ENCODE data around the gene JAM2. TPM values are rescaled to one million over a fixed set of nuclear protein-coding genes. Genes with fewer than 3 reads are reported as not detected.
"Not testable (repeated sequence)": the region's sequence is repeated elsewhere in the genome, so short reads cannot be mapped to it uniquely, and the experiment has no call there.

JAM2 gene
- total RNA-seq, 1 experiment from 2014 or later: 0.25 TPM

DNA sequence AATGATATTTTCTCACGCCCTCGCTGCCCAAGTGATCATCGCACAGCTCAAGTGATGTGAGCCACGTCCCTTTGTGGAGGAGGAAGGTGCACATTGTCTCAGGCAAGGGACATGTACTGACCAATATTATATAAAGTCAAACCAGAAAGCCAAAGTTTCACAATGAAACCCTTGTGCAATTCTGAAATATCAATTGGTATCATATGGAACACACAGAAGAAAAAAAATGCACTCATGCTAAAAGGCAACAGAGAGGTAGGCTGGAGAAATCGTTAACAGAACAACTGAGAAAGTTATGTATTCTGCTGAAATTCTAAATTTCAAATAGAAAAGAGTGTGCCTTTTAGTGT lies 1.9 kb downstream of the JAM2 start:
- DNase-seq (ENCODE audit: extremely low read depth, low read depth): no peak

DNA sequence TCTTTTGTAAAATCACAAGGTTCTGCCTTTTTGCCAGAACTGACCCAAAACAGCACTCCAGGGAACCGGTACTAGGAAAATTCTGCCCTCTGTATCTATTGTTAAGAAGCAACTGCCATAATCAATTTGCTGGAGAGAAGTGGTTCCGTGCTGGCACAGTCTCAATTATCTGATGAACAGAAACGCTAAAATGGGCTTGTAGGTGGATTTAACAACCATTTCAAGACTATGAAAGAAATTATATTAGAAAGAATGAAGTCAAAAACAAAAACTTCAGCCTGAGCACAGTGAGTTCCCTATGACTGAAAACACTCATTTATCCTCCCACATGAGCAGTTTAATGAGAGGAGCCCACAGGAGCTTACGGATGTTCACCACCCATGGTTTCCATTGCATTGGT lies 4.4 kb downstream of the JAM2 start:
- no peak for DNase-seq (ENCODE audit: extremely low read depth, low read depth)

DNA sequence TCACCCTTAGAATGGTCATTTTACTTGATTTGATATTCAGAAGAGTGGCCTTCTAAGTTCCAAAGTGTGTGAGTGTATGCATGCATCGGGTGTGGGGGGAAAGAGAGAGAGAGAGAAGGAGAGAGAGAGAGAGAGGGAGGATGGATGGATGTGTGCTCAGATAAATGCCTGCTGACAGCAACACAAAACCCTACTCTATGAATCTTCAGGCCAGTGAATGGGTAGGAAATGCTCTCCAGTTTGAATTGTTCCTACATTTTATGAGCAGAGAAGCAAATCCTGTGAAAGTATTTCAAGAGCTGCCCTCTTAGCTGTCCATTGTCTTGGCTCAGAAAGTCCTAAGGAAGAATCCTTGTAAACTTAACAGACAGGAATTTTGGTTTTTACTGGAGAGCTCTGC lies 7.4 kb downstream of the JAM2 start:
- no peak for DNase-seq (ENCODE audit: extremely low read depth, low read depth)

DNA sequence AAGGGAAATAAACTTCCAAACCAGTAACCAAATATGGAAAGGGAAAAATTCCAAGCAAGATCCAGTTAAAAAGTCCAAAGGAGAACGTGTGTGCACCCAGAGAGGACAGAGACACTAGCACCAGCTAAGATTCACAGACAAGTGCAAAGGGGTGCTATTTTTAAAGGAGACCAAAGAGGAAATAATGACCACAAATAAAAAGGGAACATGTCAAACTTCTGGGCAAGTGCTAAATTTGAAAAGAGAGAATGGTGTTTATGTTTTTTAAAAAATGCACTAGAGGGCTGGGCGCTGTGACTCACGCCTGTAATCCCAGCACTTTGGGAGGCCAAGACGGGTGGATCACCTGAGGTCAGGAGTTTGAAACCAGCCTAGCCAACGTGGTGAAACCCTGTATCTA lies 8.6 kb downstream of the JAM2 start:
- no peak for DNase-seq (ENCODE audit: extremely low read depth, low read depth)

DNA sequence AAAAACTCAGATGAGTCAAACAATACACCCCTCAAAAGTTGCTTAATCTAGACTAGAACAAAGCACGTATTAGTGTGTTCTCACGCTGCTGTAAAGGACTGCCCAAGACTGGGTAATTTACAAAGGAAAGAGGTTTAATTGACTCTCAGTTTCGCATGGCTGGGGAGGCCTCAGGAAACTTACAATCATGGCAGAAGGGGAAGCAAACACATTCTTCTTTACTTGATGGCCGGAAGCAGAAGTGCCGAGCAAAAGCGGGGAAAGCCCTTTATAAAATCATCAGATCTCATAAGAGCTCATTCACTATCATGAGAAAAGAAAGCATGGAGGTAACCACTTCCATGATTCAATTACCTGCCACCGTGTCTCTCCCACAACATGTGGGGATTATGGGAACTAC lies 10.1 kb downstream of the JAM2 start:
- DNase-seq (ENCODE audit: extremely low read depth, low read depth): no peak

DNA sequence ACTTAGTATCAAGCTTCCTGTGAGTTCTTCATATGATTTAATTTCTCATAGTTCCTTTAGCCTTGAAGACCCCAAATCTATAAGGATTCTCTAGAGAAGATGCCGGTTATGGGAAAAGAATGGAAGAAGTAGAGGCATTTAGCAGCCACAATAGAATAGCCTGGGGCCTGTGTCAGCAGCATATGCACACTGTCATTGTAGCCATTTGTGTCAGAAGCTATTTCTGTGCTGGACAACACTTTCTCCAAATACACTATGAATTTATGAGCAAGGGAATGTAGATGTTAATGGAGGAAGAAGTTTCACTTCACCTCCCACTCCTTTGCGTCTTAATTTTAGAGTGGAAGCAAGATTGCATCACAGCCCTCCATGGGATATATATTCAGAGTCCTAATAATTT lies 17.4 kb downstream of the JAM2 start:
- DNase-seq (ENCODE audit: extremely low read depth, low read depth): no peak

DNA sequence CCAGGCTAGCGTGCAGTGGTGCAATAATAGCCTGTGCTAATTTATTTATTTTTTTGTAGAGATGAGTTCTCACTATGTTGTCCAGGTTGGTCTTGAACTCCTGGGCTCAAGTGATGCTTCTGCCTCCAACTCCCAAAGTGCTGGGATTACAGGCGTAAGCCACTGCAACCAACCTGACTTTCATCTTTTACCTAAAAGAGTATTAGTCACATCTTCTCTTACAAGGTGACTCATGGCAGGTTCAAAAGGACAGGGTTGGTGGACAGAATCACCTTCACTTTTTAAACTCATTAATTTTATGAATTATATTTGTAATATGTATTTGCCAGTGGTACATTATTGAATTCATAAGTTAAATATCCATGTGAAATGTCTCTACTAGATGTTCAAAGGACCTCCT lies 18.1 kb downstream of the JAM2 start:
- no peak for DNase-seq (ENCODE audit: extremely low read depth, low read depth)

DNA sequence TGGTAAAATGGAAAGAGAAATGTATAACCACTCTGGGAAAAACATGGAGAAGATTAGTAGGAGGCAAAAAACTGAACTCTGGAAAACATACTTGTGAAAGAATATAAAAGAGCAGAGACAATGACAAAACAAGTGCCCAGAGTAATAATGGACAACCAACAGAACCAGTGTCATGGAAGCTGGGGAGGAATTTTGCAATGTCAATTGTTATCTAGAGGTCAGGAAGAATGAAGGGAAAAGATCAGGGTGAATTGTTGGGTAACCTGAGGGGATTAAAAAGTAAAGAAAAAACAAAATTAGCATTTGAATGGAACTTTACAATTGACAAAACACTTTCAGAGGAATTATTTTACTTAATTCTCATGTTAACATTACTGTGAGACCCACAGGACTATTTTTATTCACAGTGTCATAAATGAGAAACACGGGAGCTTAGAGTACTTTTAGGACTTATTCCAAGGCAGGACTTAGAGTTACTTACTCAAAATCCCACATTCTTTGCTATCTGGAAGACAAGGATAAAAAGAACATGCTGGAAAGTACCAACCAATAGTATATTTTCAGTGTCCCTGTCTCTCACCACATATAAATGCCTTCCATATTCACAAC lies 19.5 kb downstream of the JAM2 start:
- no peak for DNase-seq (ENCODE audit: extremely low read depth, low read depth)

DNA sequence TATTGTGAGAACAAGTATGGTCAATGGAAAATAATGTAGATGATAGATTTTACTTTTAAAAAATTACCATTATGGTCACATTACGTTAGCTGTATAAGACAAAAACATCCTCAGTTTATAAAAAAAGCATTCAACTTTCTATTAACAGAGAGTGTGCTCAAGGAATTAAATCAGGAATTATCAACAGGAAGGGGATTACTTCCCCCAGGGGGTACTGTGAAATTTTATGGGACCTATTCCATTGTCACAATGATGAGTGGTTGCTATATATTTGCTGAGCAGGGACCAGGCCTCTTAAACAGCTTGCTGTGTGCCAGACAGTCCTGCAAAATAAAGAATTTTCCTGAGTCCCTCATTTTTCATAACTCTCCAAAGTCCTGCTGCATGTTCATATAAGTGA lies 21.2 kb downstream of the JAM2 start:
- no peak for DNase-seq (ENCODE audit: extremely low read depth, low read depth)

DNA sequence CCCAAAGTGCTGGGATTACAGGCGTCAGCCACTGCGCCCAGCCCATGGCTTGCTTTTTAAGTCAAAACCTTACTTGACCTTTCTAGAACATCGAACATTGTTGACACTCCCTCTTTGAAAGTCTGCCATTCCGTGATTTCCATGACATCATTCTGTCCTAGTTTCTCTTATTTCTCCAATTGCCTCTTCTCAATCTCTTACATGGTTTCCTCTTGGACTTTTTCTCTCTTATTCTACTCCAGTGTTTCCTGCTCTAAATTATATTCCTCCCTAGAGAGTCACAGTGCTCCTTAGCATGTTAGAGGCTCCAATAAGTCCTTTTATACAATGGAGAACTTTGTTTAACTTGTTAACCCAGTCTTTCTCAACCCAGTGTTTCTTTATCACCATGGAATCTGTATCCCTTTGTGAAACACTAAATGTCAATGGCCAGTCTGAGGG lies 25.5 kb downstream of the JAM2 start:
- DNase-seq (ENCODE audit: extremely low read depth, low read depth): no peak

DNA sequence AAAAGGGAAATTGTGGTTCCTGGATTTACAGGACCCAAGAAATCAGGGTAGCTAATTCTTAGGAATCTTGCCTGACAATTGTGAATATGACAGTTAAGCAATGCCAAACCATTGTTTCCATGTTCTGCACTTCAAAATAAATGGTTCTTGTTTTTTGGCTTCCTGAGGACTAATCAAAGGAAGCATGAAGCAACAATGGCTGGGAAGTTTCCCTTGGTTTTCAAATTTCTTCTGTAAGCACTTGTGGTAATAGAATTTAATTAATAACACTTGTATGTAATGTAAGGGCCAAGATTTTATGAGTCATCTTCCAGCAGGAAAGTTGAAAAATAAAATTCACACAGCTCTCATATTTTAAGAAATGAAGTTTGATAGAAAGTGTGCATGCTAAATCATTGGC lies 31.7 kb downstream of the JAM2 start:
- DNase-seq (ENCODE audit: extremely low read depth, low read depth): no peak

DNA sequence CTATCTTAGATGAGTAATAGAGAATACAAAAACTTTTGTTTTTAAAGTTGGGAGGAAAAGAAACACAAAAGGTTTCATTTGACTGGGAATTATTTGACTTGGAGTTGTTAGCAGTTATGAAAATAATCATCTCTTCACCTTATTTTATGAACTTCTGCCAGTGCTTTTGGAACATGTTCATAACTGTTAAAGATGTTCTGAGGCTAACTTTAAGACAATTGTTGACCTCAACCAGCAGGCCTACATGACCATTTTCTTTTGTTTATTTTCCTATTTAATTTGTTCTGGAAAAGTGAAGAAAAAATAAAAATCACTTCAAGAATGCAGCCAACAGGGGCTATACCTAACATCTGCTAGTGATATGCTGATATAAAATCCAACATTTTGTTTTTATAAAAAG lies 37.4 kb downstream of the JAM2 start:
- DNase-seq (ENCODE audit: extremely low read depth, low read depth): no peak

DNA sequence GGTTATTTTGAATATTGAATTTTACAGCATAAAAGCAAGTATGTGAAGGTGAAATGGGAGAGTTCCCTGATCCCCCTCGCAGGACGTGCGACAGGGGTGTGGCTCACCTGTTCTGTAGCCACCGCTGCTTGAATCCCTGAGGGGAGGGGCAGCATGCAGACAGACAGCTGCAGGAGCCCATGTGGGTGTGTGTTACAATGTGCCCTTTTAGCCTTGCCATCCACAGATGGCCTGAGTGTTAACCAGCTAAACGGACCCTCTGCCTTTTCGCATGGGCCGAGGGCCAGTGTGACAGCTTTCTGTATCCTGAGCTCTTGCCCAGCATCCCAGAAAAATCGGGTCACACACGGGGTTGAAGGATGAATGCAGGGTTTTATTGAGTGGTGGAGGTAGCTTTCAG lies 43.3 kb downstream of the JAM2 start:
- DNase-seq (ENCODE audit: extremely low read depth, low read depth): no peak

DNA sequence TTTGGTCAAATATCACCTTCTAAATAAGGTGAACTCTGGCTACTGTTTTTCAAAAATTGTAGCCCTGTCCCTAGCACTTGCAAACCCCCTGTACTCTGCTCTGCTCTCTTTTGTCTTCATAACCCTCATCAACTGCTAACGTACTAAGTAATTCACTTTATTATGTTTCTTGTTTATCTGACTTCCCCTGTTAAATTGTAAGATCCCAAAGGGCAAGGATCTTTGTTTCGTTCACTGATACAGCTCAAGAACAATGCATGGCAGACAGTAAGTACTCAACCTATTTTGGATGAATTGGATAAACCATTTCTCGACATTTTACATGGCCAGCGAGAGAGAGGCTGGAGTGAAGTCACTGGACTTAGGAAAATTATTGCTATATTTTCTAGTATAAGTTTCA lies 48.7 kb downstream of the JAM2 start:
- no peak for DNase-seq (ENCODE audit: extremely low read depth, low read depth)

DNA sequence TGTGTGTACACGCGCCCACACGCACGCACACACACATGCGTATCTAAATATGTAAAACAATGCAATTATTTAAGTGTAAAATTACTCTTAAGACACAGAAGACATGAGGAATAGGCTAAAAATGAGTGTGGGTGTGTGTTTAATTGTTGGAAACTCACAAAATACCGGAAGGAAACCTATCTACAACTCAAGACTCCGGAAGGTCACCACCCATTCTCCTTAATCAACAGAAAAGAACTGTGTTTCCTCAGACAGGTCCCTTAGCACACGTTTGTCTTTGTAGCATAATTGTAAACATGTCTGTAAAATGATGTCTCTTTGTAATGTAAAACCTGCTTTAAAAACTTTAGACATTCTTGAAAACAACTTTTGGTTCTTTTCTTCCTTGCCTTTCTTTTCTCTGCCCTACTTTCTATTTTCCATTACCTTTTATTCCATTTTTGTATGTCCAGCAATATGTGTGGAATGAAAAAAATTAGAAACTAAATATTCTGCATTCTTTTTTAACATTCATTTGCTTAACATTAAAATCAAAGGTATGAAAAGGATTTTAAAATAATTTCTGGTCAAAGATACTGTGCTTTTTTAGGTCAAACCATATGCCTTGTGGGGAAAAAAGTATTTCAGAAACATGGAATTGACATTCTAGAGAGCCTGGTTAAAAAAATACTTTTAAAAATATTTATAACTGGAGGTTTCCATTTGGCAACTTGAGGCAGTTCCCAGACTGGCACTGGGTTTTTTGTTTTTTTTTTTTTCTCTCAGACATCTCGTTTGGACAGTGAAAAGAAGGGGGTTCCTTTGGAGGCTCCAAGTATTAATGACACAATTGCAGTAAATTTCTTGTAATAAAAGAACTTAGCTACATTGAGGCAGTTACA lies 49.5 kb downstream of the JAM2 start:
- no peak for DNase-seq (ENCODE audit: extremely low read depth, low read depth)

DNA sequence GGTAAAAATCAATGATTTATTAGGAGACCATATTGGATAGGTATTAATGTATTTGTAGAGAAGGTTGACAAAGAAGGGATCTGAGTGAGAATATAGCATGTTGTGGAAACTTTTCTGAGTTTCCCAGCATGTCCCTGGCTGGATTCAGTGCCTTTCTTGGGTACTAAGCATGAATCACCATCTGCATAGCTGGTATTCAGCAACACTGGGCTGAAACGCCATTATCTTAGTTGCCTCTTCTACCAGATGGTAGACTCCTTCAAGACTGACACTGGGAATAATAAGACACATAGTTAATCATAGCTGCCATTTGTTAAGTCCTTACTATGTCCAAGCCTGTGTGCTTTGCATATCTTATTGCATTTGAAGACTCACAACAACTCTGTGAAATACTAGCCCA lies 50.2 kb downstream of the JAM2 start:
- no peak for DNase-seq (ENCODE audit: extremely low read depth, low read depth)

DNA sequence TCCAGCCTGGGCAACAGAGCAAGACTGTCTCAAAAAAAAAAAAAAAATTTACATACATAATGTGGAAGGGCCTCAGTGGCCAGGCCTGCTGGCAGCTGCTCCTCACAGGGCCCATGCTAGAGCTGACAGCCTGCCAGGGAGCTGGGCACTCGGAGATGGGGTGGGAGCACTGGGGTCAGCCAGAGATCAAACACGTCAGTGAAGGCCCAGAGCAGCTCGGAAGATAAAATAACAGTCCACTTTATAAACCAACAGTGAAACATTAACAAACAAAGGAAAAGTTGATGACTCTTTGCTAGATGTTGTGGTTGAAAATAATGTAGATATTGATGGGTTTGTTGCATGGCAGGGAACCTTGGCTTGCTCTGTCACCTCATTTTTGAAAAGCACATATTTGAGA lies 52.9 kb downstream of the JAM2 start:
- no peak for DNase-seq (ENCODE audit: extremely low read depth, low read depth)

DNA sequence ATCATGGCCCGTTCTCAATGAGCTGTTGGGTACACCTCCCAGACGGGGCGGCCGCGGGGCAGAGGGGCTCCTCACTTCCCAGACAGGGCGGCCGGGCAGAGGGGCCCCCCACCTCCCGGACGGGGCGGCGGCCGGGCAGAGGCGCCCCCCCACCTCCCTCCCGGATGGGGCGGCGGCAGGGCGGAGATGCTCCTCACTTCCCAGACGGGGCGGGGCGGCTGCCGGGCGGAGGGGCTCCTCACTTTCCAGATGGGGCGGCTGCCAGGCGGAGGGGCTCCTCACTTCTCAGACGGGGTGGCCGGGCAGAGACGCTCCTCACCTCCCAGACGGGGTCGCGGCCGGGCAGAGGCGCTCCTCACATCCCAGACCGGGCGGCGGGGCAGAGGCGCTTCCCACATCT lies 56.4 kb downstream of the JAM2 start:
- not testable (repeated sequence) for DNase-seq (ENCODE audit: extremely low read depth, low read depth)

DNA sequence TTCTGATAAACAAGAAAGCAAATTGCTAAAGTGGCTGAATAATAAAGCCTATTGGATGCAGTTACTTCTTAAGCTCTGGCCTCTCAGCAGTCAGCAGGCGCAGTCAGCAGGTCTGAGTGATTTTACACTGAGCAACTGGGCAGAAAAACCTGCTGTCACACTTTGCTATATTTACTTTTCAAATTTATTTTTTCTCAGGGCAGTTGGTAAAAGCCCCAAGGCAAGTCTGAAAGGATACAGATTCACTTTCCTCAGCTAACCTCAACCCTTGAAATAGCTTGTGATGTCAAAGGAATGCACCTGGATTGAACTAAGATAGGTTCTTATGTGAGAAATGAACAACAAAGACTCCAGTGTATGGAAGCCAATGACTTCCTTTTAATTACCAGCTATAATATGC lies 61.7 kb downstream of the JAM2 start:
- no peak for DNase-seq (ENCODE audit: extremely low read depth, low read depth)

DNA sequence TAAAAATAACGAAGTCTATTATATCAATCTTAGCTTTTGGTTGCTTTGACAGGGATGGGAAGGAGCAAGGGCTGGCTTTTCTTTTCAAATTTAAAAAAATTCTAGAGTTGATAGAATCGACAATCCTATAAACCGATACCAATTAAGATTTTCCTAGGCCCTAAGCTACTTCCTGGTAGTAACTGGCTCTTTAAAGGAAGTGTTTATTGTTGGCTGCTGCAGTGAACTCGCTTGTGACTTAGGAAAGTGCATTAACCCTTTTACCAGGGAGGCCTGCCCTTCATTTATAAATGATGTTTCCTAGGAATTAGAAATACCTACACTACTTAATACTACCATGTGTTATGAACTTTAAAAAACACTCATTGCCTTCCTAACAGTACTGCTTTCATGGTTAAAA lies 62.5 kb downstream of the JAM2 start:
- no peak for DNase-seq (ENCODE audit: extremely low read depth, low read depth)

DNA sequence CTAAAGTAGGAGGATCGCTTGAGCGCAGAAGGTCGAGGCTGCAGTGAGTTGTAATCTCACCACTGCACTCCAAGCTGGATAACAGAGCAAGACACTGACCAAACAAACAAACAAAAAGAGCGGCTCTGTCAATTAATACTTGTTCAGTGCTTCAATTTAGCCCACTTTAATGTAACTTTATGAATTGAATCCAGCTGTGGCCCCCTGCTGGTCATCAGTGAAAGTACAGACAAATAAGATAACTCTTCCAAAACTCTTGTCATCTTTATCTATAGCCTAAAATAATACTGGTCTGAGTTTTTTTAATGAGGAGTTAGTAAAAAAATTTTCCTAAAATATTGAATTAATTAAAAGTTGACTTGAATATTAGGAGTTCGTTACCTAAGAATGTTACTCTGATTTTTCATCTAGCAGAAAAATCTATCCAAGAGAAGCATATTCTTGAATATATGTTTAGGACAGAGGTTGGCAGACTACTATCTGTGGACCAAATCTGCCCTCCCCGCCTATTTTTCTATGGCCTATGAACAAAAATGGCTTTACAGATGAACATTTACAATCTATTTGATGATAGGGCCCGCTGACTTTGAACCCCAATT lies 69.5 kb downstream of the JAM2 start:
- peak; percentile 38 for DNase-seq (ENCODE audit: extremely low read depth, low read depth)

DNA sequence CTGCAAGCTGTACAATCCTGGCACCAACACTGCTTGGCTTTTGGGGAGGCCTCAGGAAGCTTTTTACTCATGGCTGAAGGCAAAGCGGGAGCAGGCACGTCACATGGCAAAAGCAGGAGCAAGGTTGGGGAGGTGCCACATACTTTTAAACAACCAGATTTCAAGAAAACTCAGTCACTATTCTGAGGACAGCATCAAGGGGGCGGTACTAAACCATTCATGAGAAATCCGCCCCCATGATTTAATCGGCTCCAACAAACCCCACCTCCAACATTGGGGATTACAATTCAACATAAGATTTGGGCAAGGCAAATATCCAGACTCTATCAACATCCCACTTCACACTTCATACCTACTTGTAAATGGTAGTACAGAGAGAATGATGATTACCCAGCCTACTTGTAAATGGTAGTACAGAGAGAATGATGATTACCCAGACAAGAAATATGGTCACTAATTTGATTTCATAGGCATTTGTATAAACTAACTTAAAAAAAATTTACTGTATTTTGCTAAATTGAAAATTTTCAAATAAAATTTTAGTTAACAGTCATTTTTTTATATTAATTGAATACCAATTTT lies 70.7 kb downstream of the JAM2 start:
- DNase-seq (ENCODE audit: extremely low read depth, low read depth): no peak
